Measurements from ENCODE around the gene HCN4.

The HCN4 gene

DNA sequence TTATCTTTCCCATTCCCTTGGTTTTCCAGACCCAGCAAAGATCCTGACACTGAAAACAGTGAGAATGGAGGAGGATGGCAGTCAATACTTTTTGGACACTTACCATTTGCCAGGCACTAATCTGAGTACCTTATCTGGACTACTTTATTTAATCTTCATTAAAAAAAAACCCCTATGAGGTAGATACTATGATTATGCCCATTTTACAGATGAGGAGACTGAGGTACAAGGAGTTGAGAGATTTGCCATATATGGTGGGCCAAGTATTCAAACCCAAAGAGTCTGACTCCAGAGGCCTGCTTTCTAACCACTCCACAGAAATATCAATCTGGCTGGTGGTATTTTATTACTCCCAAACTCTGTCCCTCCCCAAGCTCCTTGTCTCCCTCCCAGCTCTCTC is 19.6 kb downstream of the HCN4 start:
- Histone ChIP-seq H3K9me2 (replicated peaks; ENCODE audit: low read depth, low read length) (no peaks in the 10 kb centered on the region), H4K20me1 (ENCODE audit: insufficient read depth, low read length, poor library complexity, severe bottlenecking) (no peaks in the 10 kb centered on the region), H3K27me3 (ENCODE audit: insufficient read depth, low read length, poor library complexity, severe bottlenecking) (no peaks in the 10 kb centered on the region), H3K4me2 (ENCODE audit: low read depth, low read length, poor library complexity, severe bottlenecking) (no peak overlapping the region), H3K4me1 (ENCODE audit: insufficient read depth, low read length, poor library complexity, severe bottlenecking) (no peaks in the 10 kb centered on the region), H3K79me2 (ENCODE audit: insufficient read depth, low read length) (no peaks in the 10 kb centered on the region), H3K9ac (ENCODE audit: low read depth, low read length, poor library complexity, severe bottlenecking) (no peak overlapping the region), H2AFZ (ENCODE audit: low read length) (no peak overlapping the region), H3F3A (ENCODE audit: low read depth) (no peaks in the 10 kb centered on the region), H3K36me3 (ENCODE audit: insufficient read depth, low read length) (no peaks in the 10 kb centered on the region), H3K9me3 (ENCODE audit: insufficient read depth, low read depth, low read length) (no peaks in the 10 kb centered on the region), H3K4me3 (ENCODE audit: low read length, poor library complexity, severe bottlenecking) (no peak overlapping the region)
- TF ChIP-seq EZH2phosphoT487 (IDR thresholded peaks at IDR 0.05; ENCODE audit: borderline replicate concordance) = no peak
- TF ChIP-seq, protein P1, sequence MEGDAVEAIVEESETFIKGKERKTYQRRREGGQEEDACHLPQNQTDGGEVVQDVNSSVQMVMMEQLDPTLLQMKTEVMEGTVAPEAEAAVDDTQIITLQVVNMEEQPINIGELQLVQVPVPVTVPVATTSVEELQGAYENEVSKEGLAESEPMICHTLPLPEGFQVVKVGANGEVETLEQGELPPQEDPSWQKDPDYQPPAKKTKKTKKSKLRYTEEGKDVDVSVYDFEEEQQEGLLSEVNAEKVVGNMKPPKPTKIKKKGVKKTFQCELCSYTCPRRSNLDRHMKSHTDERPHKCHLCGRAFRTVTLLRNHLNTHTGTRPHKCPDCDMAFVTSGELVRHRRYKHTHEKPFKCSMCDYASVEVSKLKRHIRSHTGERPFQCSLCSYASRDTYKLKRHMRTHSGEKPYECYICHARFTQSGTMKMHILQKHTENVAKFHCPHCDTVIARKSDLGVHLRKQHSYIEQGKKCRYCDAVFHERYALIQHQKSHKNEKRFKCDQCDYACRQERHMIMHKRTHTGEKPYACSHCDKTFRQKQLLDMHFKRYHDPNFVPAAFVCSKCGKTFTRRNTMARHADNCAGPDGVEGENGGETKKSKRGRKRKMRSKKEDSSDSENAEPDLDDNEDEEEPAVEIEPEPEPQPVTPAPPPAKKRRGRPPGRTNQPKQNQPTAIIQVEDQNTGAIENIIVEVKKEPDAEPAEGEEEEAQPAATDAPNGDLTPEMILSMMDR (conservative IDR thresholded peaks at IDR 0.05; ENCODE audit: low read length) = no peak

DNA sequence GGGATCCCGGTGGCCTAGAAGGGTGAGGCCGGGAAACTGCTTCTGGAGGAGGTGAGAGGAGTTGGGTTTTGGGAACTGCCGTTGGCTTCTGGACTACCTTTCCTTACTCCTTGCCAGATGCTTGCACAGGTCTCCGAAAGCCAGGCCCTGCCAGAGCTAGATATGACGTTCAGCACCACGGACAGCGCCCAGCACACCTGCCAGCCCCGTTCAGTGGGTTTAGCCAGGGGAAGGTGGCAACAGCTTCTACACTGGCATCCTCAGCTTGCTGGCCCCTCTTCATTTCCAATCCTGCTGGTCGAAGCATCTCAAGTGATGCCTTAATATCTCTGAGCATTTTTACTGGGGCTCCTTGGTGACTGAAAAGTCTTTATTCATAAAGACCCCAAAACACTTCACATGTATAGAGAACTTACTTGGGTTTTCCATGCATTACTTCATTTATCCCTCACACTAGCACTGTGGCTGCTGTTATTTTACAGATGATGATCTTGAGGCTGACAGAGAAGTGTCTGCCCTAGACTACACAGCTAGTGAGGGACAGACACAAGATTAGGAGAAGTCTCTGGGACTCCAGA is 21.9 kb downstream of the HCN4 start:
- Histone ChIP-seq H3K9me3 (ENCODE audit: insufficient read depth, low read depth, low read length) (no peaks in the 10 kb centered on the region), H2AFZ (ENCODE audit: low read length) (no peak overlapping the region), H3F3A (ENCODE audit: low read depth) (no peaks in the 10 kb centered on the region), H3K36me3 (ENCODE audit: insufficient read depth, low read length) (no peaks in the 10 kb centered on the region), H3K4me3 (ENCODE audit: low read length, poor library complexity, severe bottlenecking) (no peak overlapping the region), H3K4me2 (ENCODE audit: low read depth, low read length, poor library complexity, severe bottlenecking) (no peak overlapping the region), H3K9me2 (replicated peaks; ENCODE audit: low read depth, low read length) (no peaks in the 10 kb centered on the region), H3K9ac (ENCODE audit: low read depth, low read length, poor library complexity, severe bottlenecking) (no peak overlapping the region), H3K79me2 (ENCODE audit: insufficient read depth, low read length) (no peaks in the 10 kb centered on the region), H3K27me3 (ENCODE audit: insufficient read depth, low read length, poor library complexity, severe bottlenecking) (no peaks in the 10 kb centered on the region), H4K20me1 (ENCODE audit: insufficient read depth, low read length, poor library complexity, severe bottlenecking) (no peaks in the 10 kb centered on the region), H3K4me1 (ENCODE audit: insufficient read depth, low read length, poor library complexity, severe bottlenecking) (no peaks in the 10 kb centered on the region)
- TF ChIP-seq, protein P1 (conservative IDR thresholded peaks at IDR 0.05; ENCODE audit: low read length) = no peak
- TF ChIP-seq EZH2phosphoT487 (IDR thresholded peaks at IDR 0.05; ENCODE audit: borderline replicate concordance) = no peak

DNA sequence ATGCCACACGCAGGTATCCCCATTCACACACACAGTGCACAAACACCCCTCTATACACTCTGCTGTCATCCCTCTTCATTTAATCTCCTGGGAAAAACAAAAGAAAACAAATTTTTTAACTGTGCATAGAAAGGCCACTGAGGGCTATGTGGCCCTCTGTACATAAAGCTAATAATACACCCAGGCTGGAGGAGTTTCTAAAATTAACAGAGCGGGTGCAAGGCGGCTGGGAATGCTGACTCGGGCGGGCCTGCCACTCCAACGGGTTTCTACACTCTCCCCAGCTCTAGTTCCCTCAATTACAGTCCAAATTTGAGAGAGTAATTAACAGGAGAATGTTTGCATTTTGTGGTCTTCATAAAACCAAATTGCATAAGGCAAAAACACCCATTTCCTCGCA is 23.1 kb downstream of the HCN4 start:
- no peaks in the 10 kb centered on the region for H3K36me3 ChIP-seq (ENCODE audit: insufficient read depth, low read length)
- H3K27me3 ChIP-seq (ENCODE audit: insufficient read depth, low read length, poor library complexity, severe bottlenecking) = no peaks in the 10 kb centered on the region
- H3K79me2 ChIP-seq (ENCODE audit: insufficient read depth, low read length) = no peaks in the 10 kb centered on the region
- H3K9me2 ChIP-seq (replicated peaks; ENCODE audit: low read depth, low read length) = no peaks in the 10 kb centered on the region
- no peaks in the 10 kb centered on the region for H4K20me1 ChIP-seq (ENCODE audit: insufficient read depth, low read length, poor library complexity, severe bottlenecking)
- H3F3A ChIP-seq (ENCODE audit: low read depth) = no peaks in the 10 kb centered on the region
- H3K4me2 ChIP-seq (ENCODE audit: low read depth, low read length, poor library complexity, severe bottlenecking) = no peak overlapping the region
- H3K9me3 ChIP-seq (ENCODE audit: insufficient read depth, low read depth, low read length) = no peaks in the 10 kb centered on the region
- H2AFZ ChIP-seq (ENCODE audit: low read length) = no peak overlapping the region
- TF ChIP-seq, protein P1 (conservative IDR thresholded peaks at IDR 0.05; ENCODE audit: low read length) = no peak
- H3K4me1 ChIP-seq (ENCODE audit: insufficient read depth, low read length, poor library complexity, severe bottlenecking) = no peaks in the 10 kb centered on the region
- H3K4me3 ChIP-seq (ENCODE audit: low read length, poor library complexity, severe bottlenecking) = no peak overlapping the region
- no peak overlapping the region for H3K9ac ChIP-seq (ENCODE audit: low read depth, low read length, poor library complexity, severe bottlenecking)

Data from Loucy (cell line).